ENCODE data around the gene KEL. TPM values are rescaled to one million over a fixed set of nuclear protein-coding genes. Genes with fewer than 3 reads are reported as not detected.

KEL gene
- total RNA-seq, 2 experiments from 2014 or later = 0.19 TPM; not detected in 1

GRCh38 chr7:142948603-142949002 is 13.6 kb downstream of the KEL start:
- Histone ChIP-seq H3K9me3 (ENCODE audit: control insufficient read depth in 1 of 2, insufficient read depth in 1 of 2, low read length in 2 of 2) (peaks cover 0 to under 1% of the 10 kb centered on the region in 2 experiments), H3K36me3 (ENCODE audit: insufficient read depth, low read length) (no peaks in the 10 kb centered on the region), H3K27ac (ENCODE audit: low read depth in 1 of 2, low read length in 2 of 2) (no peak overlapping the region), H3K4me3 (ENCODE audit: low read length) (no peak overlapping the region), H3K27me3 (ENCODE audit: control insufficient read depth in 1 of 2, insufficient read depth in 2 of 2, low read length in 2 of 2) (no peaks in the 10 kb centered on the region), H3K4me1 (ENCODE audit: insufficient read depth, low read length) (no peaks in the 10 kb centered on the region)
- Mint-ChIP-seq H3K36me3 (ENCODE audit: low read depth) (no peaks in the 10 kb centered on the region), H3K4me1 (ENCODE audit: low read depth) (no peaks in the 10 kb centered on the region), H3K9me3 (no peaks in the 10 kb centered on the region), H3K4me3 (no peak overlapping the region), H3K27ac (no peak overlapping the region), H3K27me3 (peaks cover 26% of the 10 kb centered on the region)
- intact Hi-C loops (cut with DNase I, micrococcal nuclease) = no loop called here
- ChIA-PET CTCF (no interaction called here), POLR2A (no interaction called here)
- DNase-seq = no peak
- no peak for ATAC-seq (ENCODE audit: poor library complexity)
- TF ChIP-seq CTCF (IDR thresholded peaks at IDR 0.05) = no peak

- H3K9me3 Mint-ChIP-seq = no peaks in the 10 kb centered on the region
- DNase-seq = no peak
- no peaks in the 10 kb centered on the region for H3K4me1 Mint-ChIP-seq (ENCODE audit: low read depth)
- H3K4me3 Mint-ChIP-seq = no peak overlapping the region
- TF ChIP-seq CTCF (IDR thresholded peaks at IDR 0.05) = no peak
- ChIA-PET CTCF (no interaction called here), POLR2A (no interaction called here)
- Histone ChIP-seq H3K27me3 (ENCODE audit: control insufficient read depth in 1 of 2, insufficient read depth in 2 of 2, low read length in 2 of 2) (peaks cover 0 to 3% of the 10 kb centered on the region in 2 experiments), H3K4me1 (ENCODE audit: insufficient read depth, low read length) (no peaks in the 10 kb centered on the region), H3K9me3 (ENCODE audit: control insufficient read depth in 1 of 2, insufficient read depth in 1 of 2, low read length in 2 of 2) (no peaks in the 10 kb centered on the region), H3K27ac (ENCODE audit: low read depth in 1 of 2, low read length in 2 of 2) (no peak overlapping the region), H3K4me3 (ENCODE audit: low read length) (no peak overlapping the region), H3K36me3 (ENCODE audit: insufficient read depth, low read length) (no peaks in the 10 kb centered on the region)
- no peaks in the 10 kb centered on the region for H3K36me3 Mint-ChIP-seq (ENCODE audit: low read depth)
- intact Hi-C loops (cut with DNase I, micrococcal nuclease) = no loop called here
- peaks cover 30% of the 10 kb centered on the region for H3K27me3 Mint-ChIP-seq
- no peak overlapping the region for H3K27ac Mint-ChIP-seq
- ATAC-seq (ENCODE audit: poor library complexity) = no peak
Measured at GRCh38 chr7:142945001-142945400, 17.2 kb downstream of the KEL start.

GRCh38 chr7:142943706-142944268 is 18.4 kb downstream of the KEL start:
- Histone ChIP-seq H3K27ac (ENCODE audit: low read depth in 1 of 2, low read length in 2 of 2) (no peak overlapping the region), H3K27me3 (ENCODE audit: control insufficient read depth in 1 of 2, insufficient read depth in 2 of 2, low read length in 2 of 2) (peaks cover 0 to 3% of the 10 kb centered on the region in 2 experiments), H3K4me3 (ENCODE audit: low read length) (no peak overlapping the region), H3K9me3 (ENCODE audit: control insufficient read depth in 1 of 2, insufficient read depth in 1 of 2, low read length in 2 of 2) (no peaks in the 10 kb centered on the region), H3K4me1 (ENCODE audit: insufficient read depth, low read length) (no peaks in the 10 kb centered on the region), H3K36me3 (ENCODE audit: insufficient read depth, low read length) (no peaks in the 10 kb centered on the region)
- no peak for DNase-seq
- no peak for ATAC-seq (ENCODE audit: poor library complexity)
- intact Hi-C loops (cut with DNase I, micrococcal nuclease) = no loop called here
- POLR2A ChIA-PET = no interaction called here
- Mint-ChIP-seq H3K4me3 (no peak overlapping the region), H3K27me3 (peaks cover 27% of the 10 kb centered on the region), H3K4me1 (ENCODE audit: low read depth) (no peaks in the 10 kb centered on the region), H3K9me3 (no peaks in the 10 kb centered on the region), H3K27ac (no peak overlapping the region), H3K36me3 (ENCODE audit: low read depth) (no peaks in the 10 kb centered on the region)
- CTCF ChIA-PET = no interaction called here
- TF ChIP-seq CTCF (IDR thresholded peaks at IDR 0.05) = no peak
